Osteoblast (primary cell): ENCODE results near the gene ZNF219. TPM values are rescaled to one million over a fixed set of nuclear protein-coding genes. Genes with fewer than 3 reads are reported as not detected.
A peak's percentile ranks its signal among the peaks of the same experiment; 100 is the strongest.

Experiments used
- DNase-seq: peaks from one replicate; pipeline ENCODE4 v3.0.0; 2011; ENCODE audit warnings: low spot score, mixed read lengths; ENCODE audit not compliant: insufficient read length; ENCODE audit errors: missing footprints
- H2AFZ ChIP-seq: 2 replicates; pipeline ENCODE4 v1.6.0; 2011; ENCODE audit warnings: mild to moderate bottlenecking, low read length
- H3K27ac ChIP-seq: 2 replicates; pipeline ENCODE4 v1.5.1; 2011; ENCODE audit warnings: mild to moderate bottlenecking, low read depth, low read length, moderate library complexity
- H3K27me3 ChIP-seq: 2 replicates; pipeline ENCODE4 v1.6.0; 2012; ENCODE audit warnings: mild to moderate bottlenecking, control low read depth, inconsistent platforms, low read length, moderate library complexity; ENCODE audit not compliant: insufficient read depth
- H3K36me3 ChIP-seq: 2 replicates; pipeline ENCODE4 v1.5.1; 2011; ENCODE audit warnings: mild to moderate bottlenecking, low read length, control low read depth, moderate library complexity; ENCODE audit not compliant: insufficient read depth
- H3K4me1 ChIP-seq: 2 replicates; pipeline ENCODE4 v1.5.1; 2011; ENCODE audit warnings: mild to moderate bottlenecking, low read length, control low read depth, moderate library complexity; ENCODE audit not compliant: insufficient read depth
- H3K4me2 ChIP-seq: 2 replicates; pipeline ENCODE4 v1.6.0; 2011; ENCODE audit warnings: mild to moderate bottlenecking, low read length; ENCODE audit not compliant: insufficient read depth
- H3K4me3 ChIP-seq: fragments of 200-600 bp; sonication (generic); 3 replicates; pipeline ENCODE4 v1.5.1; 2012; ENCODE audit warnings: mild to moderate bottlenecking, low read length, inconsistent platforms; ENCODE audit not compliant: insufficient read depth
- H3K79me2 ChIP-seq: 2 replicates; pipeline ENCODE4 v1.6.0; 2012; ENCODE audit warnings: mild to moderate bottlenecking, low read length, control low read depth, inconsistent platforms; ENCODE audit not compliant: insufficient read depth
- H3K9me3 ChIP-seq: 2 replicates; pipeline ENCODE4 v1.5.1; 2011; ENCODE audit warnings: low read depth, low read length, control low read depth
- H4K20me1 ChIP-seq: 2 replicates; pipeline ENCODE4 v1.6.0; 2012; ENCODE audit warnings: mild to moderate bottlenecking, low read length, control low read depth; ENCODE audit not compliant: insufficient read depth
- CTCF ChIP-seq: IDR thresholded peaks from 2 replicates; pipeline ENCODE4 v1.5.1; 2011; ENCODE audit warnings: mild to moderate bottlenecking, low read depth, low read length, moderate library complexity; ENCODE audit errors: extremely low read depth
- total RNA-seq: library from RNA; depleted of rRNA; stranded (reverse); fragments of >200 nt; gene quantifications from 2 replicates; pipeline ENCODE4 v1.2.3, GENCODE V29; 2012

ZNF219 gene
- total RNA-seq, 1 donor = 9.4 TPM

DNA sequence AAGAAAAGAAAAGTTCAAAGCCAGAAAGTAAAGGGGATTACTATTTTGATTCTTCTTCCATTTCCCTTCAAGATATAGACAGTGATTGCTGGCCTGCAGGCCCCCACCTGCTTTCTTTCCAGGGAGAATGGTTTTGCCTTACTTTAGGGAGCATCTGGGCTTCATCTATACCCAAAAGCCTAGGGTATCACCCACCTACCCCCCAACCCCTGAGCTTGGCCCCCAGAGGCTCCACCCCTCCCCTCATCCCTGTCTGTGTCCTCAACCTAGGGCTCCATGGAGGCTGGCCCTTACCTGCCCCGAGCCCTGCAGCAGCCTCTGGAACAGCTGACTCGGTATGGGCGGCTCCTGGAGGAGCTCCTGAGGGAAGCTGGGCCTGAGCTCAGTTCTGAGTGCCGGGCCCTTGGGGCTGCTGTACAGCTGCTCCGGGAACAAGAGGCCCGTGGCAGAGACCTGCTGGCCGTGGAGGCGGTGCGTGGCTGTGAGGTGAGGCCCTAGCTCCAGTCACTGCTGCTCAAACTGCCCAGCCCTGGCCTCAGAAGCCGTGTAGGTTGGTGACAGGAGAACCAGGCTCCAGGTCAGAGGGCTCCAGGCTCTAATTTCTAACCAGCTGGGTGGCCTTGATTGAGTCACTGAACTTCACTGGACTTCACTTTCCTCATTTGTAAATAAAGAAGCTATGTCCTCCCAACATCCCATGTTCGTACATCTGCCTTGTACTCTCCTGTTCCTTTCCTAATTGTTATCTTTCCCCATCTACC is 14.7 kb downstream of the ZNF219 start:
- Histone ChIP-seq H3K27ac (no peak overlapping the region), H3K4me2 (no peak overlapping the region), H3K36me3 (peaks cover 69% of the 10 kb centered on the region), H4K20me1 (peaks cover 2% of the 10 kb centered on the region), H3K4me3 (no peak overlapping the region), H3K27me3 (no peaks in the 10 kb centered on the region), H3K79me2 (no peaks in the 10 kb centered on the region), H3K4me1 (peaks cover 10% of the 10 kb centered on the region), H3K9me3 (no peaks in the 10 kb centered on the region), H2AFZ (no peak overlapping the region)
- peak; percentile 82 for DNase-seq
- TF ChIP-seq CTCF = no peak

DNA sequence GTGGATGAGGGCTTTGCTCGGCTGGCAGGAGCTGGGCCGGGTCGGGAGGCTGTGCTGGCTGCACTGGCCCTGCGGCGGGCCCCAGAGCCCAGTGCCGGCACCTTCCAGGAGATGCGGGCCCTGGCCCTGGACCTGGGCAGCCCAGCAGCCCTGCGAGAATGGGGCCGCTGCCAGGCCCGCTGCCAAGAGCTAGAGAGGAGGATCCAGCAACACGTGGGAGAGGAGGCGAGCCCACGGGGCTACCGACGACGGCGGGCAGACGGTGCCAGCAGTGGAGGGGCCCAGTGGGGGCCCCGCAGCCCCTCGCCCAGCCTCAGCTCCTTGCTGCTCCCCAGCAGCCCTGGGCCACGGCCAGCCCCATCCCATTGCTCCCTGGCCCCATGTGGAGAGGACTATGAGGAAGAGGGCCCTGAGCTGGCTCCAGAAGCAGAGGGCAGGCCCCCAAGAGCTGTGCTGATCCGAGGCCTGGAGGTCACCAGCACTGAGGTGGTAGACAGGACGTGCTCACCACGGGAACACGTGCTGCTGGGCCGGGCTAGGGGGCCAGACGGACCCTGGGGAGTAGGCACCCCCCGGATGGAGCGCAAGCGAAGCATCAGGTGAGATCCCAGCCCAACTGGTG is 16.8 kb downstream of the ZNF219 start:
- peak; percentile 43 for DNase-seq
- no peak overlapping the region for H3K4me3 ChIP-seq
- TF ChIP-seq CTCF = no peak
- no peaks in the 10 kb centered on the region for H3K79me2 ChIP-seq
- H3K4me1 ChIP-seq = peaks cover 10% of the 10 kb centered on the region
- H3K27ac ChIP-seq = no peak overlapping the region
- H2AFZ ChIP-seq = no peak overlapping the region
- no peaks in the 10 kb centered on the region for H3K27me3 ChIP-seq
- H3K9me3 ChIP-seq = no peaks in the 10 kb centered on the region
- no peak overlapping the region for H3K4me2 ChIP-seq
- H3K36me3 ChIP-seq = peaks cover 85% of the 10 kb centered on the region
- peaks cover 6% of the 10 kb centered on the region for H4K20me1 ChIP-seq

DNA sequence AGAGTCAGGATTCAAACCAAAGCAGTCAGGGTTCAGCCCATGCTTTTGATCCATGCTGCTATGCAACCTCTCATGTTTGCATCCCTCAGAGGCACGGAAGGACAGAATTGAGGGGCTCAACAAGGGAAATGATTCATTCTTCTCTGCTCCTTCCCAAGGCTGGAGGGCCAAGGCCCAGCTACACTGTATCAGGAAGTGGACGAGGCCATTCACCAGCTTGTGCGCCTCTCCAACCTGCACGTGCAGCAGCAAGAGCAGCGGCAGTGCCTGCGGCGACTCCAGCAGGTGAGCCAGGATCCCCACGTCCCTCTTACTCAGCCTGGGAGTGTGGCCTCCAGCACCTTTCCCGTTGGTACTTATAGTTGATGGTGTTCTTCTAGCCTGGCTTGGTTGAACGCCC is 19.7 kb downstream of the ZNF219 start:
- H3K4me1 ChIP-seq = no peaks in the 10 kb centered on the region
- H3K36me3 ChIP-seq = peaks cover 82% of the 10 kb centered on the region
- peaks cover 14% of the 10 kb centered on the region for H4K20me1 ChIP-seq
- no peak overlapping the region for H3K27ac ChIP-seq
- H3K4me2 ChIP-seq = no peak overlapping the region
- no peak overlapping the region for H2AFZ ChIP-seq
- H3K79me2 ChIP-seq = peaks cover 6% of the 10 kb centered on the region
- H3K9me3 ChIP-seq = no peaks in the 10 kb centered on the region
- H3K27me3 ChIP-seq = no peaks in the 10 kb centered on the region
- DNase-seq = no peak
- TF ChIP-seq CTCF = no peak
- H3K4me3 ChIP-seq = no peak overlapping the region

DNA sequence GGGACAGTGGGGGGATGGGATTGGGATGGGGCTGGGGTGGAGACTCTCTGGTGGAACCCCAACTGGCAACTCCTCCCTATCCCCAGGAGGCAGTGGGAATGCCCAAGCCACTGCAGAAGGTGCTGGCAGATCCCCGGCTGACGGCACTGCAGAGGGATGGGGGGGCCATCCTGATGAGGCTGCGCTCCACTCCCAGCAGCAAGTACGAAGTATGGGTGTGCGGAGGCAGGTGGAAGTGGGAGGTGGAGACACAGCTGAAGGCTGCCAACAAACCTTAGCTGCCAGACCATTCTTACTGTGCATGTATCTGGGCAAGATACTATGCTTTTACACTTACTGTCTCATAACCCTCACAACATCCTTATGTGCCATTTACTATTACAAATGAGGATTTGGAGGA is 20.2 kb downstream of the ZNF219 start:
- H3K9me3 ChIP-seq = no peaks in the 10 kb centered on the region
- no peak overlapping the region for H3K4me2 ChIP-seq
- H3K4me1 ChIP-seq = no peaks in the 10 kb centered on the region
- H3K79me2 ChIP-seq = peaks cover 10% of the 10 kb centered on the region
- H3K36me3 ChIP-seq = peaks cover 85% of the 10 kb centered on the region
- peak; percentile 64 for DNase-seq
- no peak overlapping the region for H3K4me3 ChIP-seq
- TF ChIP-seq CTCF = no peak
- peaks cover 15% of the 10 kb centered on the region for H4K20me1 ChIP-seq
- H3K27me3 ChIP-seq = no peaks in the 10 kb centered on the region
- H2AFZ ChIP-seq = no peak overlapping the region
- no peak overlapping the region for H3K27ac ChIP-seq
